ENCODE measurements around the gene CYFIP1. TPM values are rescaled to one million over a fixed set of nuclear protein-coding genes. Genes with fewer than 3 reads are reported as not detected.

CYFIP1 gene
- total RNA-seq, 1 experiment from 2014 or later, result 80.3 TPM

DNA sequence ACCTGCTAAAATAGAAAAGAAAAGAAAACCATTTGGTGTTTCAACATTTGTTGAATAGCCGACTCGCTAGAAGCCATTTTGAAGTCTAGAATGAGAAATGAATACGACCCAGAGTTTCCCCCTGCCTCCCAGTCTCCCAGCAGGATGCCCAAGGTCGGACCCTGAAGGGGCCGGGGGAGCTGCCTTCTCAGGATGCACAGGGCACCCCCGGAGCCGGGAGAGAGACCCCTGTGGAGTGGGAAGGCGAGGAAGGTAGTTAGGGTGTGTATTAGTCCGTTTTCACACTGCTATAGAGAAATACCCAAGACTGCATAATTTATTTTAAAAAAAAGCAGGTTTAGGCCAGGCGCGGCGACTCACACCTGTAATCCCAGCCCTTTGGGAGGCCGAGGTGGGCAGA, 97.0 kb downstream of the CYFIP1 start:
- no TSS peak for BruUV-seq (replicated peaks)
- no peaks in the 10 kb centered on the region for H3K27me3 ChIP-seq (ENCODE audit: low read length)
- no peak overlapping the region for H3K4me3 ChIP-seq (ENCODE audit: low read length)
- H4K20me1 ChIP-seq (ENCODE audit: low read length), result 0 out of 2 replicates have a peak, but pooled peaks cover 4% of the 10 kb centered on the region
- no peak overlapping the region for H3K9ac ChIP-seq (ENCODE audit: low read length)
- no peak overlapping the region for H2AFZ ChIP-seq (ENCODE audit: low read length)
- ATAC-seq (no peak), DNase-seq (no peak)
- H3K27ac ChIP-seq (ENCODE audit: low read length), result no peak overlapping the region
- CTCF ChIA-PET, result no interaction called here
- H3K9me3 ChIP-seq (ENCODE audit: low read length), result no peaks in the 10 kb centered on the region
- H3K79me2 ChIP-seq (ENCODE audit: low read length), result no peaks in the 10 kb centered on the region
- TF ChIP-seq EZH2phosphoT487 (IDR thresholded peaks at IDR 0.05; ENCODE audit: borderline replicate concordance, low read length) (no peak), EZH2 (IDR thresholded peaks at IDR 0.05; ENCODE audit: low read length, unreplicated experiment) (no peak), CTCF (conservative IDR thresholded peaks at IDR 0.05; ENCODE audit: low read depth, low read length) (no peak)
- no peaks in the 10 kb centered on the region for H3K9me2 ChIP-seq (replicated peaks; ENCODE audit: low read length)
- intact Hi-C loops (cut with micrococcal nuclease), result no loop called here
- H3K4me2 ChIP-seq (ENCODE audit: low read length), result no peak overlapping the region
- POLR2A ChIA-PET (ENCODE audit: unreplicated experiment), result no interaction called here
- H3F3A ChIP-seq (ENCODE audit: low read length, unreplicated experiment), result peaks cover 4% of the 10 kb centered on the region
- peaks cover 15% of the 10 kb centered on the region for H3K4me1 ChIP-seq (ENCODE audit: insufficient read depth, low read length)
- H3K36me3 ChIP-seq (ENCODE audit: low read depth, low read length), result peaks cover 5% of the 10 kb centered on the region

GRCh38 chr15:22881739-22882440, 98.3 kb downstream of the CYFIP1 start:
- intact Hi-C loops (cut with micrococcal nuclease), result no loop called here
- peaks cover 2% of the 10 kb centered on the region for H3K4me1 ChIP-seq (ENCODE audit: insufficient read depth, low read length)
- no peak overlapping the region for H3K9ac ChIP-seq (ENCODE audit: low read length)
- ATAC-seq (no peak), DNase-seq (no peak)
- no peaks in the 10 kb centered on the region for H3F3A ChIP-seq (ENCODE audit: low read length, unreplicated experiment)
- H3K4me3 ChIP-seq (ENCODE audit: low read length), result no peak overlapping the region
- H3K79me2 ChIP-seq (ENCODE audit: low read length), result no peaks in the 10 kb centered on the region
- no peak overlapping the region for H2AFZ ChIP-seq (ENCODE audit: low read length)
- H3K27ac ChIP-seq (ENCODE audit: low read length), result no peak overlapping the region
- BruUV-seq (replicated peaks), result no TSS peak
- H3K4me2 ChIP-seq (ENCODE audit: low read length), result no peak overlapping the region
- ChIA-PET CTCF (no interaction called here), POLR2A (ENCODE audit: unreplicated experiment) (no interaction called here)
- no peaks in the 10 kb centered on the region for H3K9me2 ChIP-seq (replicated peaks; ENCODE audit: low read length)
- no peaks in the 10 kb centered on the region for H4K20me1 ChIP-seq (ENCODE audit: low read length)
- H3K36me3 ChIP-seq (ENCODE audit: low read depth, low read length), result peaks cover 9% of the 10 kb centered on the region
- no peak for TF ChIP-seq EZH2phosphoT487 (IDR thresholded peaks at IDR 0.05; ENCODE audit: borderline replicate concordance, low read length)
- TF ChIP-seq CTCF (conservative IDR thresholded peaks at IDR 0.05; ENCODE audit: low read depth, low read length), result no peak
- TF ChIP-seq EZH2 (IDR thresholded peaks at IDR 0.05; ENCODE audit: low read length, unreplicated experiment), result no peak
- H3K9me3 ChIP-seq (ENCODE audit: low read length), result no peaks in the 10 kb centered on the region
- no peaks in the 10 kb centered on the region for H3K27me3 ChIP-seq (ENCODE audit: low read length)

GRCh38 chr15:22880981-22881738, 99.0 kb downstream of the CYFIP1 start:
- intact Hi-C loops (cut with micrococcal nuclease), result no loop called here
- BruUV-seq (replicated peaks), result no TSS peak
- Histone ChIP-seq H3K27ac (ENCODE audit: low read length) (no peak overlapping the region), H3K9me2 (replicated peaks; ENCODE audit: low read length) (no peaks in the 10 kb centered on the region), H3K4me1 (ENCODE audit: insufficient read depth, low read length) (no peaks in the 10 kb centered on the region), H2AFZ (ENCODE audit: low read length) (no peak overlapping the region), H3K9ac (ENCODE audit: low read length) (no peak overlapping the region), H3K4me2 (ENCODE audit: low read length) (no peak overlapping the region), H3K9me3 (ENCODE audit: low read length) (no peaks in the 10 kb centered on the region), H4K20me1 (ENCODE audit: low read length) (no peaks in the 10 kb centered on the region), H3K27me3 (ENCODE audit: low read length) (no peaks in the 10 kb centered on the region), H3K79me2 (ENCODE audit: low read length) (no peaks in the 10 kb centered on the region), H3K4me3 (ENCODE audit: low read length) (no peak overlapping the region), H3K36me3 (ENCODE audit: low read depth, low read length) (peaks cover 9% of the 10 kb centered on the region), H3F3A (ENCODE audit: low read length, unreplicated experiment) (no peaks in the 10 kb centered on the region)
- ChIA-PET CTCF (no interaction called here), POLR2A (ENCODE audit: unreplicated experiment) (no interaction called here)
- ATAC-seq, result no peak
- TF ChIP-seq EZH2phosphoT487 (IDR thresholded peaks at IDR 0.05; ENCODE audit: borderline replicate concordance, low read length), result no peak
- TF ChIP-seq CTCF (conservative IDR thresholded peaks at IDR 0.05; ENCODE audit: low read depth, low read length), result no peak
- TF ChIP-seq EZH2 (IDR thresholded peaks at IDR 0.05; ENCODE audit: low read length, unreplicated experiment), result no peak
- DNase-seq, result no peak

Measured in PC-3 (cell line).